GM13977 (cell line): ENCODE data around the gene PAX3.

ENCODE experiments used
- DNase-seq: peaks from one replicate; pipeline ENCODE4 v3.0.0; 2012; ENCODE audit warnings: low spot score
- CTCF ChIP-seq: IDR thresholded peaks from 2 replicates; pipeline ENCODE4 v1.5.1; 2012; ENCODE audit warnings: mild to moderate bottlenecking, control low read depth; ENCODE audit not compliant: insufficient read depth; ENCODE audit errors: extremely low read depth, missing control alignments
- in situ Hi-C: fragments of 300-500 bp; cut with MboI; formaldehyde crosslinking; loops from one replicate; pipeline ENCODE4 v1.12.0; 2022; ENCODE audit warnings: low sequenced_read_pairs, low pct_unique_long_range_greater_than_20kb, mixed read lengths, inconsistent platforms; ENCODE audit not compliant: unreplicated experiment

Gene PAX3

GRCh38 chr2:222272446-222273015, 26.3 kb downstream of the PAX3 start:
- no peak for TF ChIP-seq CTCF
- DNase-seq = no peak
- in situ Hi-C loops = no loop called here

GRCh38 chr2:222271854-222272253, 26.9 kb downstream of the PAX3 start:
- in situ Hi-C loops = no loop called here
- DNase-seq = no peak
- TF ChIP-seq CTCF = no peak

- in situ Hi-C loops = no loop called here
- DNase-seq = no peak
These were observed 28.4 kb downstream of the PAX3 start for GRCh38 chr2:222270396-222270795.

GRCh38 chr2:222269132-222269531, 29.7 kb downstream of the PAX3 start:
- in situ Hi-C loops = no loop called here
- no peak for TF ChIP-seq CTCF

More at GRCh38 chr2:222270396-222270795, 28.4 kb downstream of the PAX3 start:
- TF ChIP-seq CTCF = no peak

GRCh38 chr2:222268311-222268990, 30.3 kb downstream of the PAX3 start:
- in situ Hi-C loops = no loop called here
- no peak for DNase-seq
- TF ChIP-seq CTCF = no peak

More at GRCh38 chr2:222269132-222269531, 29.7 kb downstream of the PAX3 start:
- DNase-seq = no peak

- DNase-seq = no peak
- TF ChIP-seq CTCF = no peak
- in situ Hi-C loops = no loop called here
These were observed 33.9 kb downstream of the PAX3 start for GRCh38 chr2:222264791-222265320.
